Heart left ventricle (tissue), 13 donors: ENCODE measurements around the gene JAGN1.

Experiments used
- POLR2A ChIP-seq, 2 donors: fragments of 450-650 bp; IDR thresholded peaks; one replicate each; pipeline ENCODE4 v1.6.1; 2017; ENCODE audit warnings: antibody characterized with exemption in 2 of 2, mild to moderate bottlenecking in 2 of 2, moderate library complexity in 2 of 2
- TF ChIP-seq, protein P1 (sequence below), 12 donors: fragments of 200-600 bp; sonication (generic) in 4 of 12; IDR thresholded peaks; one replicate each; pipeline versions ENCODE4 v1.5.0 to v1.8.0; 2018 to 2022; ENCODE audit warnings: antibody characterized with exemption in 12 of 12, mild to moderate bottlenecking in 5 of 12
- donor health status: ischemic (EF 13 %, LVEDD 7.1; RV severe dilation, severe dysfunction).
- donor health status: DM: no; HTN: yes; CAD: no.
- donor health status: DM: no; HTN: no; CAD: no.
- donor health status: ischemic (EF 25% LVEDD 6.9; RV normal size, moderate dysfunction).
- donor health status: ischemic (EF 25% LVEDD 5.7; RV mildly dilated, moderate dysfunction).
- donor health status: ischemic (EF 35%, LVEDD 5.7; RV mildly dilated, moderate dysfunction).
- donor health status: nonischemic (EF 11% LVEDD 7.7; RV severe dilation, severe dysfunction).
- donor health status: DM: yes; HTN: yes; CAD: no.
- donor health status: PGD.
- donor health status: ischemic (EF 29% LVEDD 5.4; RV normal size, mild dysfunction).
- donor health status: nonischemic (EF 23%, LVEDD 6.1; RV moderate dilation, normal function).

DNA sequence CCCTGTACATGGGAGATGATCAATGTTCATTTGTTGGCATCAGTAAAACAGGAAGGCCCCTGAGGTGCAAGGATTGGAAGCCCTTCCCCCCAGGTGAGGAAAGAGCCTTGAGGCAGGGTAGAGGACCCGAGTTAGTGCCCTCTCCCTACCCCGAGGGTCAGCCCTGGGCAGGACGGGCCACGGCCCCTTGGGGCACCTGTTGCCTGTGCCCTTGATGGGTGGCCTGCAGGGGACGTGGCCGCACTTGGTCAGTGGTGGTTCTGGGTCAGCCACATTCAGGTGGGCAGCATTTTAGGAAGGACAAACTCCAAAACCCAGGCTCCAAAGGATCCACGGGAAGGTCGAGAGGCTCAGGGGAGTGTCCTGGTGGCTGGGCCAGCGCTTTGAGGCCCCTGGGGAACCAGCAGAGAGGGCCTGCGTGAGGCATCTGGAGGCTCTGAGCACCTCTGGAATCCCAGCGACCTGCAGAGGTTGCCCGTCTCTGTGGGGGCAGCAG, 30.8 kb upstream of the JAGN1 start:
- TF ChIP-seq, protein P1, sequence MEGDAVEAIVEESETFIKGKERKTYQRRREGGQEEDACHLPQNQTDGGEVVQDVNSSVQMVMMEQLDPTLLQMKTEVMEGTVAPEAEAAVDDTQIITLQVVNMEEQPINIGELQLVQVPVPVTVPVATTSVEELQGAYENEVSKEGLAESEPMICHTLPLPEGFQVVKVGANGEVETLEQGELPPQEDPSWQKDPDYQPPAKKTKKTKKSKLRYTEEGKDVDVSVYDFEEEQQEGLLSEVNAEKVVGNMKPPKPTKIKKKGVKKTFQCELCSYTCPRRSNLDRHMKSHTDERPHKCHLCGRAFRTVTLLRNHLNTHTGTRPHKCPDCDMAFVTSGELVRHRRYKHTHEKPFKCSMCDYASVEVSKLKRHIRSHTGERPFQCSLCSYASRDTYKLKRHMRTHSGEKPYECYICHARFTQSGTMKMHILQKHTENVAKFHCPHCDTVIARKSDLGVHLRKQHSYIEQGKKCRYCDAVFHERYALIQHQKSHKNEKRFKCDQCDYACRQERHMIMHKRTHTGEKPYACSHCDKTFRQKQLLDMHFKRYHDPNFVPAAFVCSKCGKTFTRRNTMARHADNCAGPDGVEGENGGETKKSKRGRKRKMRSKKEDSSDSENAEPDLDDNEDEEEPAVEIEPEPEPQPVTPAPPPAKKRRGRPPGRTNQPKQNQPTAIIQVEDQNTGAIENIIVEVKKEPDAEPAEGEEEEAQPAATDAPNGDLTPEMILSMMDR (IDR thresholded peaks at IDR 0.05) = no peak
- TF ChIP-seq POLR2A (IDR thresholded peaks at IDR 0.05) = no peak
